Breast epithelium (tissue), 3 donors: Measurements from ENCODE around the gene JMJD8.

Experiments
- CTCF ChIP-seq, 3 donors: fragments of 450-650 bp; IDR thresholded peaks; one replicate each; pipeline ENCODE4 v1.5.1; 2016 to 2017; ENCODE audit warnings: antibody characterized with exemption in 3 of 3, mild to moderate bottlenecking in 3 of 3, moderate library complexity in 3 of 3
- POLR2A ChIP-seq: fragments of 450-650 bp; IDR thresholded peaks from one replicate; pipeline ENCODE4 v1.6.1; 2016; ENCODE audit warnings: antibody characterized with exemption, mild to moderate bottlenecking, moderate library complexity

GRCh38 chr16:658679-659571 is 25.2 kb downstream of the JMJD8 start:
- TF ChIP-seq CTCF (IDR thresholded peaks at IDR 0.05) (no peak), POLR2A (no peak)
